Thyroid gland (tissue), 4 donors: ENCODE results near the gene SEMA3D. TPM values are rescaled to one million over a fixed set of nuclear protein-coding genes. Genes with fewer than 3 reads are reported as not detected.

ENCODE experiments used
- DNase-seq, 2 donors: peaks; one replicate each; pipeline ENCODE4 v3.0.0-alpha.2; 2019
- H3K27ac ChIP-seq, 3 donors: fragments of 200-600 bp; sonication (generic); 1 replicate in 2 of 3; 2 replicates in 1 of 3; pipeline ENCODE4 v1.5.1; 2016 to 2019; ENCODE audit warnings: mild to moderate bottlenecking in 1 of 3, moderate library complexity in 1 of 3
- H3K27me3 ChIP-seq: fragments of 200-600 bp; sonication (generic); one replicate; pipeline ENCODE4 v1.5.1; 2019
- H3K36me3 ChIP-seq, 2 donors: fragments of 200-600 bp; sonication (generic); one replicate each; pipeline ENCODE4 v1.5.1; 2016 to 2019
- H3K4me1 ChIP-seq, 2 donors: fragments of 200-600 bp; sonication (generic); one replicate each; pipeline ENCODE4 v1.5.1; 2017 to 2019
- H3K4me3 ChIP-seq, 3 donors: fragments of 200-600 bp; sonication (generic); replicated peaks in 1 of 3; 1 replicate in 2 of 3; 2 replicates in 1 of 3; pipeline ENCODE4 v1.5.1; 2016; ENCODE audit warnings: mild to moderate bottlenecking in 1 of 3
- H3K9me3 ChIP-seq: fragments of 200-600 bp; sonication (generic); one replicate; pipeline ENCODE4 v1.5.1; 2017
- POLR2A ChIP-seq, 2 donors: fragments of 450-650 bp; IDR thresholded peaks; one replicate each; pipeline ENCODE4 v1.6.1; 2017; ENCODE audit warnings: antibody characterized with exemption in 2 of 2, mild to moderate bottlenecking in 2 of 2, moderate library complexity in 1 of 2
- WGBS, 2 donors: methylation state at CpG; one replicate each; pipeline ENCODE4 v1.1.5; 2017; 5-methylcytosine and 5-hydroxymethylcytosine counted together
- intact Hi-C: fragments of 100-400 bp; cut with DNase I; formaldehyde crosslinking; loops from one replicate; pipeline ENCODE4 v1.15.1; 2023
- total RNA-seq, 4 donors: library from RNA; depleted of rRNA; stranded (reverse); fragments of >200 nt; gene quantifications; one replicate each; pipeline ENCODE4 v1.2.3, GENCODE V29; 2016
- TF ChIP-seq, protein P1 (sequence below), 6 experiments: fragments of 200-600 bp in 3 of 6; fragments of 450-650 bp in 3 of 6; sonication (generic) in 3 of 6; IDR thresholded peaks; one replicate each; pipeline ENCODE4 v1.5.1; 2016 to 2019; ENCODE audit warnings: antibody characterized with exemption in 6 of 6, mild to moderate bottlenecking in 2 of 6, inconsistent platforms in 1 of 6, moderate library complexity in 1 of 6

Gene SEMA3D
- total RNA-seq, 4 donors from 2014 or later, result 65.8 to 131 (median 91.8) TPM

DNA sequence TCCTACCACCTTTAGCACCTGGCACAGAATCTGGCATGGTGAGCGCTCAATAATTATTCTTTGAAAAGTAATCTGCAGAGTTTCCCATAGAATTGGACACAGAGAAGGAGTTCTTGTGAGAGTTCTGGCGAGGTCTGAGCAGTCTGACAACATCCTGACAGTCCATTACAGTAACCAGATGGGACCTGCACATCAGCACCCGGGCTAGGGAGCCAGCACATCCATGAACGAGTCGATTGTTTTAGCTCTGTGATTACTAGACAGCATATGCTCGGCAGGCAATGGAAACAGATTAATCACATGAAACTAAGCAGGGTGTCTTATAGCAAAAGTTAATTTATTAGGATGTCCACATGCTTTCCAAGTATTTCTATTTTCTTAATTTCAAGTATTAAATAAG lies 96.7 kb downstream of the SEMA3D start:
- Histone ChIP-seq H3K27me3 (no peaks in the 10 kb centered on the region), H3K4me3 (no peak overlapping the region), H3K9me3 (no peaks in the 10 kb centered on the region), H3K27ac (no peak overlapping the region), H3K4me1 (peaks cover 7 to 9% of the 10 kb centered on the region in 2 donors), H3K36me3 (no peaks in the 10 kb centered on the region)
- DNase-seq, result no peak
- no peak for TF ChIP-seq POLR2A (IDR thresholded peaks at IDR 0.05)
- TF ChIP-seq, protein P1, sequence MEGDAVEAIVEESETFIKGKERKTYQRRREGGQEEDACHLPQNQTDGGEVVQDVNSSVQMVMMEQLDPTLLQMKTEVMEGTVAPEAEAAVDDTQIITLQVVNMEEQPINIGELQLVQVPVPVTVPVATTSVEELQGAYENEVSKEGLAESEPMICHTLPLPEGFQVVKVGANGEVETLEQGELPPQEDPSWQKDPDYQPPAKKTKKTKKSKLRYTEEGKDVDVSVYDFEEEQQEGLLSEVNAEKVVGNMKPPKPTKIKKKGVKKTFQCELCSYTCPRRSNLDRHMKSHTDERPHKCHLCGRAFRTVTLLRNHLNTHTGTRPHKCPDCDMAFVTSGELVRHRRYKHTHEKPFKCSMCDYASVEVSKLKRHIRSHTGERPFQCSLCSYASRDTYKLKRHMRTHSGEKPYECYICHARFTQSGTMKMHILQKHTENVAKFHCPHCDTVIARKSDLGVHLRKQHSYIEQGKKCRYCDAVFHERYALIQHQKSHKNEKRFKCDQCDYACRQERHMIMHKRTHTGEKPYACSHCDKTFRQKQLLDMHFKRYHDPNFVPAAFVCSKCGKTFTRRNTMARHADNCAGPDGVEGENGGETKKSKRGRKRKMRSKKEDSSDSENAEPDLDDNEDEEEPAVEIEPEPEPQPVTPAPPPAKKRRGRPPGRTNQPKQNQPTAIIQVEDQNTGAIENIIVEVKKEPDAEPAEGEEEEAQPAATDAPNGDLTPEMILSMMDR (IDR thresholded peaks at IDR 0.05), result no peak
- intact Hi-C loops, result no loop called here
- WGBS, 2 donors, result 83 to 87% methylated on average over 6 of the region's 6 CpGs

DNA sequence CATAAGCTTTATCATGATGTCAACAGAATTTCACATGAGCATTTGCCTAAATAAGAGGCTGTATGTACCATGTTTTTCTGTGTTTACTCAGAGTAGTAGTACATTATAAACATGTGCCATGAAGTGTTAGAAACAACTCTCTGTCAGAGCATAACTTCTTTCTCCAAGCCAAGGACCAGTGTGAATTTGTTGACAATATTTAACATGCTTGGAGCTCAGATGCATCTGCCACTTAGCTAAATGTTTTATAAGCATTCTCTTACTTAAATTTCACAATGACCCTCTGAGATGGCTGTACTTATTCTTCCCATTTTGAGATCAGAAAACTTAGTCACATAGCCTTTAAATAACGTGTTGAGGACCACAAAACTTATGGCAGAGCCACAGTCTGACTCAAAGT lies 105.0 kb downstream of the SEMA3D start:
- intact Hi-C loops, result no loop called here
- TF ChIP-seq, protein P1 (IDR thresholded peaks at IDR 0.05), result no peak
- no peak for TF ChIP-seq POLR2A (IDR thresholded peaks at IDR 0.05)
- Histone ChIP-seq H3K36me3 (no peaks in the 10 kb centered on the region), H3K4me1 (no peaks in the 10 kb centered on the region), H3K27ac (no peak overlapping the region), H3K4me3 (no peak overlapping the region), H3K27me3 (no peaks in the 10 kb centered on the region), H3K9me3 (no peaks in the 10 kb centered on the region)
- DNase-seq, result no peak
- WGBS, 2 donors, result 84 to 86% methylated on average over 1 of the region's 1 CpG

DNA sequence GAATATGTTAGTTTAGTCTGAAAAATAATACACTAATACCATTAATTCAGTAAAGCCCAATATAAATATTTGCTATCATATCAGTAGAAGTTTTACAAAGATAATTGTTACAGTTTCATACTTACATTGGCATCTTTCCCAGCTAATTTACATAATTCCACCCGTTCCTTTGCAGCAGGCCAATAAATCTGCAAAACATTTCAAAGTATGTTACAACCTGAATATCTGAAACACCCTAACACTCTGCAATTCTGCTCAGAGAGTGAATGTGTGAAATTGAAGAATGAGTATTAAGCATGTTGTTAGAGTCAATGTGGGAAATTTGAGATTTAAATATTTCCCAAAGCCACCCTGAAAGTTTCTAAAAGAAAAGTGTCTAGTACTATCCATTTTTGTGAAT lies 105.5 kb downstream of the SEMA3D start:
- DNase-seq, result no peak
- 55 to 66% methylated on average over 1 of the region's 1 CpG for WGBS, 2 donors
- intact Hi-C loops, result no loop called here

DNA sequence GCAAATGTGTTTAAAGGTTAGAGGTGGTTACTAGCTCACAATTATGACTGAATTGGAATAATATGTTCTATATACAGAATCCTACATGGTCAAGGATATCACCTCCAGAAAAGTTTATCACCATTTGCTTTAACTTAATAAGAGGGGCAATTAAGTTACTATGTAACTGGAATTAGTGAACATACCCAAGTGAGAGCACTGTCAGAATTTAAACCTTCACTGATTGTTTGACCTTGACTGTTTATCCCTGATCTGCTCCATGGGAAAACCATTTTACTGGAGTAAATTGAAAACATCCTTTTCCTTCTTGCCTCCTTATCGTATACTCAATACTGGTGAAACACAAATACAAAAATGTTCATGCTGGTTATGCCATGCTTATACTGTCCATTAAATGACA lies 107.4 kb downstream of the SEMA3D start:
- 39 to 94% methylated on average over 1 of the region's 1 CpG for WGBS, 2 donors
- H3K27ac ChIP-seq, result no peak overlapping the region
- no peak for TF ChIP-seq POLR2A (IDR thresholded peaks at IDR 0.05)
- H3K4me3 ChIP-seq, result no peak overlapping the region
- DNase-seq, result no peak
- H3K9me3 ChIP-seq, result no peaks in the 10 kb centered on the region
- H3K4me1 ChIP-seq, result no peaks in the 10 kb centered on the region
- intact Hi-C loops, result no loop called here
- no peaks in the 10 kb centered on the region for H3K36me3 ChIP-seq
- H3K27me3 ChIP-seq, result no peaks in the 10 kb centered on the region

More for the DNA sequence above, 105.5 kb downstream of the SEMA3D start:
- Histone ChIP-seq H3K27ac (no peak overlapping the region), H3K27me3 (no peaks in the 10 kb centered on the region), H3K36me3 (no peaks in the 10 kb centered on the region), H3K4me1 (no peaks in the 10 kb centered on the region), H3K9me3 (no peaks in the 10 kb centered on the region), H3K4me3 (no peak overlapping the region)
- TF ChIP-seq POLR2A (IDR thresholded peaks at IDR 0.05), result no peak
- TF ChIP-seq, protein P1 (IDR thresholded peaks at IDR 0.05), result no peak

DNA sequence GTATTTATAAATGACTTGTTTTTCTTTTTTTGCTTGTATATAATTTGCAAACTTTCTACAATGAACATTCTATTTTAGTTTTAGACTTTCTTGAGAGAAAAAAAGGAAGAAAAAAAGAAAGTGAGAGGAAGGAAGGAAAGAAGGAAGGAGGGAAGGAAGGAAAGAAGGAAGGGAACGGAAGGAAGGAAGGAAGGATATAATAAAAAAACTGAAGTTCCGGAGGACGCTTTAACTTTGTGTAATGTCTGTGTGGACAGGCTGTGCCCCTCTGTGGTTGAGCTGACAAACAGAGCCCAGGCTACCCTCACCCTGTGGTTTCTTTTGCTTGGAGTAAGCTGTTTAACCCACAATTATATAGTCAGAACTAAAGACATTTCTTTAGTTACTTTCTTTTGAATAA lies 108.7 kb downstream of the SEMA3D start:
- intact Hi-C loops, result no loop called here
- 75 to 76% methylated on average over 3 of the region's 3 CpGs for WGBS, 2 donors
- H3K4me1 ChIP-seq, result no peaks in the 10 kb centered on the region

More for the DNA sequence above, 108.7 kb downstream of the SEMA3D start:
- no peak overlapping the region for H3K27ac ChIP-seq
- no peak for DNase-seq
- H3K9me3 ChIP-seq, result no peaks in the 10 kb centered on the region
- no peak for TF ChIP-seq POLR2A (IDR thresholded peaks at IDR 0.05)
- TF ChIP-seq, protein P1 (IDR thresholded peaks at IDR 0.05), result no peak
- H3K27me3 ChIP-seq, result no peaks in the 10 kb centered on the region
- H3K36me3 ChIP-seq, result no peaks in the 10 kb centered on the region
- no peak overlapping the region for H3K4me3 ChIP-seq
